OCI-LY7 (cell line): ENCODE measurements around the gene BSG. TPM values are rescaled to one million over a fixed set of nuclear protein-coding genes. Genes with fewer than 3 reads are reported as not detected.
"Not testable (repeated sequence)": the region's sequence is repeated elsewhere in the genome, so short reads cannot be mapped to it uniquely, and the experiment has no call there.

Experiments used
- BruUV-seq: library from RNA; stranded (reverse); fragments of 400-500 nt; replicated peaks from 2 replicates; lab custom pipeline; 2021; lab: Mats Ljungman, UMichigan
- CTCF ChIA-PET: fragments of 300-600 bp; sonication (Branson Sonifier 250); formaldehyde crosslinking; loops from one replicate; lab custom pipeline; 2022; ENCODE audit warnings: antibody characterized with exemption; ENCODE audit not compliant: unreplicated experiment; lab: Charles Lee
- POLR2A ChIA-PET: fragments of 300-600 bp; sonication (Branson Sonifier 250); formaldehyde crosslinking; loops from one replicate; lab custom pipeline; 2022; ENCODE audit warnings: antibody characterized with exemption; lab: Charles Lee
- DNase-seq: peaks from one replicate; pipeline ENCODE4 v3.0.0-alpha.2; 2015; ENCODE audit warnings: low spot score
- H2AFZ ChIP-seq: fragments of 200-600 bp; sonication (generic), shearing (Covaris generic); 2 replicates; pipeline ENCODE4 v1.6.1; 2014; ENCODE audit warnings: mild to moderate bottlenecking, antibody characterized with exemption, low read length, moderate library complexity
- H3K27ac ChIP-seq: fragments of 200-600 bp; sonication (generic); 2 replicates; pipeline ENCODE4 v1.5.1; 2014; ENCODE audit warnings: mixed run types, low read depth, mild to moderate bottlenecking, moderate library complexity, low read length, inconsistent platforms; ENCODE audit not compliant: poor library complexity, severe bottlenecking
- H3K36me3 ChIP-seq: fragments of 200-600 bp; sonication (generic); 2 replicates; pipeline ENCODE4 v1.6.1; 2014; ENCODE audit warnings: mild to moderate bottlenecking, antibody characterized with exemption, low read length, moderate library complexity, mixed read lengths; ENCODE audit not compliant: insufficient read depth
- H3K4me1 ChIP-seq: fragments of 200-600 bp; sonication (generic); 2 replicates; pipeline ENCODE4 v1.5.1; 2014; ENCODE audit warnings: mild to moderate bottlenecking, low read length; ENCODE audit not compliant: insufficient read depth, poor library complexity, severe bottlenecking
- H3K4me2 ChIP-seq: fragments of 200-600 bp; sonication (generic); 2 replicates; pipeline ENCODE4 v1.6.1; 2014; ENCODE audit warnings: mild to moderate bottlenecking, low read length
- H3K4me3 ChIP-seq: fragments of 200-600 bp; sonication (generic); 2 replicates; pipeline ENCODE4 v1.5.1; 2014; ENCODE audit warnings: mild to moderate bottlenecking, low read depth, low read length; ENCODE audit not compliant: poor library complexity, severe bottlenecking
- H3K79me2 ChIP-seq: fragments of 200-600 bp; sonication (generic); 2 replicates; pipeline ENCODE4 v1.6.1; 2016; ENCODE audit warnings: low read depth, mild to moderate bottlenecking, low read length, moderate library complexity, mixed read lengths; ENCODE audit not compliant: insufficient read depth
- H3K9me2 ChIP-seq: fragments of 200-600 bp; sonication (generic); 2 replicates; pipeline ENCODE4 v1.6.1; 2016; ENCODE audit warnings: mild to moderate bottlenecking, low read length, mixed read lengths; ENCODE audit not compliant: insufficient read depth
- H3K9me3 ChIP-seq: fragments of 200-600 bp; sonication (generic); 2 replicates; pipeline ENCODE4 v1.6.1; 2014; ENCODE audit warnings: mild to moderate bottlenecking, mixed run types, low read length, mixed read lengths
- H4K20me1 ChIP-seq: fragments of 200-600 bp; sonication (generic); 2 replicates; pipeline ENCODE4 v1.6.1; 2014; ENCODE audit warnings: mild to moderate bottlenecking, antibody characterized with exemption, low read length, moderate library complexity, mixed read lengths; ENCODE audit not compliant: insufficient read depth
- CTCF ChIP-seq: fragments of 200-600 bp; sonication (generic); conservative IDR thresholded peaks from 2 replicates; pipeline ENCODE4 v1.5.1; 2014; ENCODE audit warnings: mild to moderate bottlenecking, antibody characterized with exemption, low read length, moderate library complexity, mixed read lengths
- EZH2phosphoT487 ChIP-seq: fragments of 200-600 bp; sonication (generic); IDR thresholded peaks from 2 replicates; pipeline ENCODE4 v1.6.1; 2018; ENCODE audit warnings: low read depth, borderline replicate concordance, mild to moderate bottlenecking, mixed run types, antibody characterized with exemption, low read length, moderate library complexity, mixed read lengths
- intact Hi-C: fragments of 100-400 bp; cut with micrococcal nuclease; formaldehyde crosslinking; loops from one replicate; pipeline ENCODE4 v1.10.0; 2022; ENCODE audit not compliant: unreplicated experiment
- total RNA-seq, 2 experiments: library from RNA; depleted of rRNA in 1 of 2; stranded (reverse); fragments of >200 nt in 1 of 2; shearing (Covaris generic) in 1 of 2; gene quantifications; 2 replicates each; pipeline ENCODE4 v1.2.3, GENCODE V29; 2014 to 2022

The BSG gene
- total RNA-seq, 2 experiments from 2014 or later = 180 to 197 TPM

GRCh38 chr19:604355-604754, 32.0 kb downstream of the BSG start:
- POLR2A ChIA-PET = interaction anchor here (0.6 to 0.7 kb wide), 2 partner anchors 233 to 344 kb away, joined by 3 to 6 read pairs; no protein-coding TSS in a partner anchor
- TF ChIP-seq CTCF (no peak), EZH2phosphoT487 (no peak)
- intact Hi-C loops = loop anchor here (2.0 kb wide), 2 partner anchors 28 to 56 kb away; partner anchors contain the start of gene POLRMT
- Histone ChIP-seq H3K27ac (no peak overlapping the region), H3K4me2 (no peak overlapping the region), H3K4me1 (peaks cover 5% of the 10 kb centered on the region), H2AFZ (no peak overlapping the region), H3K36me3 (peaks cover 1% of the 10 kb centered on the region; the same call in 1 of the 2 replicates), H3K79me2 (no peaks in the 10 kb centered on the region), H3K9me3 (no peaks in the 10 kb centered on the region), H4K20me1 (no peaks in the 10 kb centered on the region), H3K4me3 (no peak overlapping the region), H3K9me2 (no peaks in the 10 kb centered on the region)
- BruUV-seq = no TSS peak
- DNase-seq = peak; percentile 89
- CTCF ChIA-PET = interaction anchor here (0.5 to 0.6 kb wide), 2 partner anchors 273 to 278 kb away, joined by 3 to 4 read pairs; no protein-coding TSS in a partner anchor

GRCh38 chr19:605061-605971, 32.9 kb downstream of the BSG start:
- H3K36me3 ChIP-seq = not testable (repeated sequence)
- peak; percentile 80 for DNase-seq

More at GRCh38 chr19:605061-605971, 32.9 kb downstream of the BSG start:
- H3K9me3 ChIP-seq, POLR2A ChIA-PET, H3K9me2 ChIP-seq, H3K79me2 ChIP-seq, H4K20me1 ChIP-seq, CTCF ChIA-PET, BruUV-seq: not testable (repeated sequence)
- H3K4me3 ChIP-seq = peak overlapping the region; percentile 56
- peaks cover 13% of the 10 kb centered on the region for H3K4me1 ChIP-seq
- peak overlapping the region; percentile 71 for H3K27ac ChIP-seq
- TF ChIP-seq CTCF = peak; percentile 96
- intact Hi-C loops = loop anchor here (2.0 kb wide), 2 partner anchors 27 to 55 kb away; partner anchors contain the start of gene POLRMT
- H3K4me2 ChIP-seq = peak overlapping the region; percentile 46; the same call in 1 of the 2 replicates
- H2AFZ ChIP-seq = 0 out of 2 replicates have a peak overlapping the region, but pooled peaks have one; percentile 33
